Activated naive CD4-positive, alpha-beta T cell (primary cell): ENCODE data around the gene DNASE1L2.
"Not testable (repeated sequence)": the region's sequence is repeated elsewhere in the genome, so short reads cannot be mapped to it uniquely, and the experiment has no call there.

ENCODE experiments used
- DNase-seq, 4 experiments: peaks; one replicate each; lab custom pipeline; 2025; lab: John Stamatoyannopoulos, UW

DNASE1L2 gene

DNA sequence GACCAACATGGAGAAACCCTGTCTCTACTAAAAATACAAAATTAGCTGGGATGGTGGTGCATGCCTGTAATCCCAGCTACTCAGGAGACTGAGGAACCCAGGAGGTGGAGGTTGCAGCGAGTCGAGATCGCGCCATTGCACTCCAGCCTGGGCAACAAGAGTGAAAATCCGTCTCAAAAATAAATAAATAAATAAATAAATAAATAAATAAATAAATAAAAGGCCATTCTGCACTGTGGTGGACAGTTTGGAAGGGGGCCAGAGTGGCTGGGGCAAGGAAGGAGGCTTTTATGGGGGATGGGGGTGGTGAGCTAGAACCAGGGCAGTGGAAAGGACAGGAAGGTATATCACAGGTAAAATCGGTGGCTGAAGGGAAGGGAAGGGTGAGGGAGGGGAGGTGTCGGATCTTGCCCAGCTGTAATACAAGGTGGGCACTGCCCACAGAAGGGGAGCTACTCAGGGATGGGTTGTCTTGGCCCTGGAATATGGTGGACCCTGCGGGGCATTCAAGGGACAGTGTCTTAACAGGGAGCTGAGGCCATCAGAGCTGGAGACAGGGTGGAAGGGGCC lies 33.0 kb upstream of the DNASE1L2 start:
- not testable (repeated sequence) for DNase-seq

DNA sequence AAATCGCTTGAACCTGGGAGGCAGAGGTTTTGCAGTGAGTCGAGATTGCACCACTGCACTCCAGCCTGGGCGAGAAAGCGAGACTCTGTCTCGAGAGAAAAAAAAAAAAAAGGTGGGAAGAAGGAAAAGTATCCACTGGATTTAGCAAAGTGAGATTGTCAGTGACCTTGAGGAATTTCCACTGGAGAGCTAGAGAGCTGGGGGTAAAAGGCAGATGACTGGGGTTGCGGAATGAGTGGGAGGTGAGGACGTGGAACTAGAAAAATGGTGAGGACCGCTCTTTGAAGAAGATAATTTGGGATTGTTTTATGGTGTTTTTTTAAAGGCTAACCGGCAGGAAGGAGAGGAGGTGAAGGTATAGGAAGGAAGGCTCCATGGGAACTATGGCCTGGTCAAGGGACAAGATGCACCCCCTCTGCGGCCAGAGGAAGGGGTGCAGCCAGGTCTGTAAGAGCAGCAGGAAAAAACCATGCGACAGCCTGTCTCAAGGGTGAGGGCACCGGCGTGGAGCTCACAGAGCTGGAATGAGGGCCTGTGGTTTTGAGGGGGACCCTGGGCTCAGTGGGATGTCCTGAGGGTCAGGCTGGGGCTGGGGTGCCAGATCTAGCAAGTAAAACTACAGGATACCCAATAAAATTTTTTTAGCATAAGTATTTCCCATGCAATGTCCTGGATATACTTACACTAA lies 31.7 kb upstream of the DNASE1L2 start:
- no peak for DNase-seq

DNA sequence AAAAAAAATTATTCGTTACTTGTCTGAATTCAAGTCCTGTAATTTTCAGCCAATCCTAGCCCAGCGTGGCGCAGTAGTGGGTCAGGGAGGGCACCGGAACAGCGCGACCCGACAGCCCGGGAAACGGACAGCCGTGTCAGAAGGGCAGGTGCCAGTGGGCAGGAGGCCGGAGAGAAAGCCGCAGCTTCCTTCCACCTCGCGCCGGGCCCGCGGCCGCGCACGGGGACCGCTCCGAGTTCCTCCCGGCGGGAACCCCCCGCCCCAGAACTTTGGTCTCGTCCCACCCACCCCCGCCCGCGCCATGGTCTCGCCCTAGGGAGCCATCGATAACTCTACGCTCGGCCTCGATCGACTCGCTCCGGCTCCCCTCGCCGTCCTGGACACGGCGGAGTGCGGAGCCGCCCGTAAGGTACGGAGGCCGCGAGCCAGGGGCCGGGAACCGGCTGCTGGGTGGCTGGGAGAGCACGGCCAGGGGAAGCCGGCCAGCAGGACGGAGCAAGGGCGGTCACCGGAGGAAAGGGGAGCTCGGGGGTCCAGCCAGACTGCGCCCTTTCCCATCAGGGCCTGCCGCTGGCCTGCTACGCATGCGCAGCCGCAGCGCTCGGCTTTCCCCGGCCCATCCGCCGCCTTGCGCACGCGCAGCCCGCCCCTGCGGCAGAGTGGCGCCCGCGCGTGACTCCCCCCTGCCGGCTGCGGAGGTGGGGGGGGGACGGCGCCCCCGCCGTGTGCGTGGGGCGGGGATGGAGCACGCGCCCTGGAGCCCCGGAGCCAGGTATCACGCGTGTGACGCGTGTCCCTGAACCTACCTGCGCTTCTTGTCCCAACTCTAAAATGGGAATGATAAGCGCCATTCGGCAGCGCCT lies 30.9 kb upstream of the DNASE1L2 start, which contains the start of gene MLST8:
MLST8 (plus strand) TSS at position 351 of the 863 bp plus-strand sequence. CDS start 632 bp downstream, outside the sequence.
- DNase-seq = peak; percentile 83 to 94 (median 88)

DNA sequence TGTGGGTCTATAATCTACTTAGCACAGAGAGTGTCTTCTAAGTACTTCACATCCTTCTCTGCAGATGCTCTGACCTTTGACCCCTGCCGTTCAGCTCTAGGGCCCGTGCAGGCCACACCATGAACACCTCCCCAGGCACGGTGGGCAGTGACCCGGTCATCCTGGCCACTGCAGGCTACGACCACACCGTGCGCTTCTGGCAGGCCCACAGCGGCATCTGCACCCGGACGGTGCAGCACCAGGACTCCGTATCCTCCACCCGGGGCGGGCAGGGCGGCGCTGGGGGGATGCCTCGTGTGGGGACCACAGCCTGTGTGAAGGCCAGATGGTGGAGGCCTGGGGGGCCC lies 30.3 kb upstream of the DNASE1L2 start:
- no peak for DNase-seq

- no peak for DNase-seq
Observed at GRCh38 chr16:2206420-2206779, 29.8 kb upstream of the DNASE1L2 start.

- DNase-seq = no peak
Observed at GRCh38 chr16:2206780-2207433, 29.3 kb upstream of the DNASE1L2 start.

DNA sequence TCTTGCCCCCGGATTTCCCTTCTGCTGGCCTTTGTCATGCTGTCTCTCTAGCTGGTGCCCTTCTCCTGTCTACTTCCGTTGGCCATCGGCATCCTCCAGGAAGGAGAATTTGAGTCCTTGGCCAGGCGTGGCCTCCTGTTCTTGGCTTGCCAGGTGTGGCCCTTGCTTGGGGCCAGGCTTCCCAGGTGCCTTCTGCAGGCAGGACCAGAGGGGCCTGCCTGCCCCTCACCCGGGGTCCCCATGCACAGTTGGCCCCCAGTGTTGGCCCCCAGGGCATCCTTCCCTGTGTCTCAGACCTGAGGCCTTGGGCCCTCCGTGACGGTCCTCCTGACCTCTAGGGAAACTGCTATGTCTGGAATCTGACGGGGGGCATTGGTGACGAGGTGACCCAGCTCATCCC lies 28.4 kb upstream of the DNASE1L2 start:
- no peak for DNase-seq

- DNase-seq = no peak
Observed at GRCh38 chr16:2208308-2208707, 27.9 kb upstream of the DNASE1L2 start.

DNA sequence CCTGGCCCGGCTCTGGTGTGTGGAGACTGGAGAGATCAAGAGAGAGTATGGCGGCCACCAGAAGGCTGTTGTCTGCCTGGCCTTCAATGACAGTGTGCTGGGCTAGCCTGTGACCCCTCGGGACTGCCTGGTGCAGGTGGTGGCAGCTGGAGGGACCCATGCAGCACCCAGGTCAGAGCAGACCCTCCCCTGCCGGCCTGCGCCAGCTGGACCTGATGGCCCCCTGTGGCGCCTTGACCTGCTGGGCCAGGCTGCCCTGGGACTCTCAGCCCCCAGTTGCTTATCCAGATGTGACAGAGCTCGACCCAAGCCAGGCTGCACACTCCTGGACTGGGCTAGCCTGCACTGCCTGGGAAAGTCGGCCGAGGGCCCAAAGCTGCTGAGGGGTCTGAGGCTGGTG lies 27.5 kb upstream of the DNASE1L2 start:
- no peak for DNase-seq

DNA sequence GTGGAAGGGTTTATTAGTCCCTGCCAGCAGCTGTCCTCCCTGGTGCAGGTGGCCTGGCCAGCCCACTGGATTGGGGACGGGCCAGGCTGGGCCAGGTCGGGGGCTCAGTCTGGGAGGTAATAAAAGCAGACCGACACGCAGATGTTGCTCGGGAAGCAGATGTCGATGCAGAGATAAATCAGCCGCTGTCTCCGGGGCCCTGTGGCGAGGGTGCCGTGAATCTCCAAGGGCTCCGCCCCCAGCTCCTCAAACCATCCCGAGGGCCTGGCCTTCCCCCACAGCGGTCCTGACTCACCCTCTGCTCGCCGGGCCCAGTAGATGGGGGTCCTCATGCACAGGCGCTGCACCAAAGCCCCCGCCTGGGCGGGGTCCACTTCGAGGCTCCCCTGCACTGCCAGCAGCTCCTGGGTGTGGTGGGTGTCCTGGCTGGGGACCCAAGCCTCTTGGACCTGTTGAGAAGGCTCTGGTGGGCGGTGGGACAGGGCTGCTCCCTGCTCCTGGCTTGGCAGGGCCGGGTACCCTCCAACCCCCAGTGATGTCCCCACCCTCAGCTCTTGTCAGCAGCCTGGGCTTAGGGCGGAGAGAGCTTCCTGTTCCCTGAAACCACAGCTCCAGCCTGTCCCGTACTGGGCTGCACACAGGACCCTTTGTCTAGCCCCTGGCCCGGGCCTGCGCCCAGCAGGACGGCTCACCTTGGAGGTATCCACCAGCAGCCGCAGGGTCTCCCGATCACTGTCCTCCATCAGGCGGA lies 26.8 kb upstream of the DNASE1L2 start:
- no peak for DNase-seq

DNA sequence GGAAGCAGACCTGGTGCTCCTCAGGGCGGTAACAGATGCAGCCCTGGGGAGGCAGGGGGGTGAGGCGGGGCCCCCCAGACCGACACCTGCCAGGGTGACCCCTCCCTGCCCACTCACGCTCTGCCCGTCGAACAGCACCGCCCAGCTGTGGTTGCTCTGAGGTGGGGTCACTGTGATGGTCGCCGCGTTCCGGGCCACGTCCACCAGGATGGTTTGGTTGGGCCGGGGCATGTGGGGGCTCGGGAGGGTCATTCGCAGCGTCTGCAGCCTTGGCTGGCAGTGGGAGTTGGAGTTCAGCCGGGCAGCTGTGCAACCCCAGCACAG lies 26.3 kb upstream of the DNASE1L2 start:
- no peak for DNase-seq

DNA sequence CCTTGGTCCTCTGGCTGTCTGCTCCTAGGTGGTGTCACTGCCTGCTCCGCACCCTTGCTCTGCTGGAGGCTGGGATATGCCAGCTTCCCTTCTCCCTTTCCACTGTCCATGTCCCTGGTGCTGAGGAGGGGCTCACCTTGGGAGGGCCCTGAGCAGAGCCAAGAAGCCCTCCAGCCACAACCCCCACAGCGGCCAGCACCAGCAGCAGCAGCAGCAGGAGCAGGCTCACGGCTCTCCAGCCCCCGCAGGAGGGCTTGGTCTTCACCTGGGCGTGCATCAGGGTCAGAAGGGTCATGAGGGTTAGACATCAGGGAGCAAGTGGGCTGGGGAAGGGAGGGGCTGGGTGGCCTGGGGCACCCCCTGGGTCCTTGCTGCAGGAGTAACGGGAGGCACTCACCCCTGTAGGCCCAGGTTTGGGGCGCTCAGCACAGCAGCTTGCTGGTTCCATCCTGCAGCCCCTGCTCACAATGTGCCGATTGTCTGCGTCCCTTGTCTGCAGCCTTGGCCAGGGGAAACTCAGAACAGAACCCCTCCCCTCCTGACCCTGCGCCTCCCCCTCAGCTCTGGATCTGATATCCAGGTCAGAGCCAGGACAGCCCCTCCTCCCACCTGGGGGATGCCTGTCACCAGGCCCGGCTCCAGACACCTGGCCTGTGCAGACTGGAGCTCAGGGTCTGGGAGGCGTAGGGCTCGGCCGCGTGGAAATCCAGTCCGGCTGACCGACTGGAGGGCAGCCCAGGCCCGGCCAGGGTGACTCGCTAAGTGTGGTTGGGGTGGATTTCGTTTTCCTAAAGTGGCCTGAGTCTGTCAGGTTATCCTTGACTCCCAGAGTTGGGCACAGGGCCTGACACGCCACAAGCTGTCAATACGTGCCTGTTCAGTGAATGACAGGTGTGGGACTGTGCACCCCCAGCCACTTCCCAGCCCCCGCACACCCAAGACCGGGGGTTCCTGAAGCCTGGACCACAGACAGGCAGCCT lies 25.6 kb upstream of the DNASE1L2 start, which contains the start of gene BRICD5:
BRICD5 (minus strand) TSS at position 478 of the 980 bp plus-strand sequence; CDS start at position 448, 30 bp downstream.
- DNase-seq = no peak

DNA sequence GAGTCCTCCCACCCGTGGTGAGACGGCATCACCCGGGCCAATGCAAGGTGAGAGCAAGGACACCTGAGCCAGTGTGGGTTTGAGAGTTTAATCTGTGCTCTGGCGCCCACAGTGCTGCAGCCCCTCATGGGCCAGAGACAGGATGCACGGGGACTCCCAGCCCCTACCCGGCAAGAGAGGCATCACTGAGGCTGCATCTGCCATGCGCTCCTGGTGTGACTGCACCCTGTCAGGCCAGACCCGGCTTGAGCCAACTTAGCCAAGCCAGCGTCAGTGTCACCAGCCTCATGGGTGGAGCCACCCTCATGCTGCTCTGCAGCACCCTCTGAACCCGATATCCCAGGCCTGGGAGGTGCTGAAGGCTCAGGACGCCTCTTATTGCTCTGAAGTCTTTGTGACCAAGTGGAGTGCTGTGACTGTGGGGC lies 24.3 kb upstream of the DNASE1L2 start:
- no peak for DNase-seq

DNA sequence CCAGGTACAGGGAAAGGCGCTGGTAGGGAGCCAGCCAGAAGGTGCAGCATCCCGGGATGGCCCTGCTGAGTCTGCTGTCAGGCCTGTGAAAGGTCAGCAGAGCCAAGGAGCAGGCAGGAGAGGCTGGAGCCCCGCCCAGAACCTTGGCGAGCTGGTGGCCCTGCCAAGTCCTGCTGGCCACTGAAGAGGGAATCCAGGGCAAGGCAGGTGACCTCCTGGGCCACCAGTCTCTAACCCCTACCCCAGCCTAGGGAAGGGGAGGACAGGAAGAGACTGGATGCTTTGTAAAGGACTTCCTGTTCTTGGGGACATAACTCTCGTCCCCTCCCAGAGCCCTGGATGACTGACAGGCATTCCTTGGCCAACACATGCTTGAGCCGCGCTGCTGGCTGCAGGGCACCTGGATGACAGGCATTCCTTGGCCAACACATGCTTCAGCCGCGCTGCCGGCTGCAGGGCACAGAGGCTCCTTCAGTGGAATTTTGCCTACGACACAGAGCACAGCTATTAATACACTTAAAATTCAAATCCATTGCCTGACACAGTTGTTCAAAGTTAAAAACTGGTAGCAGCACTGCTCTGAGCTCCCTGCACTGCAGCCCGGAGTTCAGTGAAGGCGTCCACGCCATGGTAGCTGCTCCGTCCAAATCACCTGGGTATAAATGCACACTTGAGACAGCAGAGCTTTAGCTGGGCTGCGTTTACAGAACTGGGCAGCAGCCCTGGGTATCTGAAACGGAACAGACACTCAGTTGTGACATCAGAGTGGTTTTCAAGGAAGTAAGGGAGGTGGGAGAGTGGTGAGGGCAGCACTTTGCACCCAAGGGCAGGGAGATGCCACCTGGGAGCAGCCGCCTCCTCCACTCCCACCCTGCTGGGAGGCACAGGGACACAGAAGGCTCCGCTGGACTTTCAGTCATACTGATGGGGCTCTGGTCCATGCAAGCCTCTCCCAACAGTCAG lies 23.6 kb upstream of the DNASE1L2 start:
- DNase-seq = no peak

DNA sequence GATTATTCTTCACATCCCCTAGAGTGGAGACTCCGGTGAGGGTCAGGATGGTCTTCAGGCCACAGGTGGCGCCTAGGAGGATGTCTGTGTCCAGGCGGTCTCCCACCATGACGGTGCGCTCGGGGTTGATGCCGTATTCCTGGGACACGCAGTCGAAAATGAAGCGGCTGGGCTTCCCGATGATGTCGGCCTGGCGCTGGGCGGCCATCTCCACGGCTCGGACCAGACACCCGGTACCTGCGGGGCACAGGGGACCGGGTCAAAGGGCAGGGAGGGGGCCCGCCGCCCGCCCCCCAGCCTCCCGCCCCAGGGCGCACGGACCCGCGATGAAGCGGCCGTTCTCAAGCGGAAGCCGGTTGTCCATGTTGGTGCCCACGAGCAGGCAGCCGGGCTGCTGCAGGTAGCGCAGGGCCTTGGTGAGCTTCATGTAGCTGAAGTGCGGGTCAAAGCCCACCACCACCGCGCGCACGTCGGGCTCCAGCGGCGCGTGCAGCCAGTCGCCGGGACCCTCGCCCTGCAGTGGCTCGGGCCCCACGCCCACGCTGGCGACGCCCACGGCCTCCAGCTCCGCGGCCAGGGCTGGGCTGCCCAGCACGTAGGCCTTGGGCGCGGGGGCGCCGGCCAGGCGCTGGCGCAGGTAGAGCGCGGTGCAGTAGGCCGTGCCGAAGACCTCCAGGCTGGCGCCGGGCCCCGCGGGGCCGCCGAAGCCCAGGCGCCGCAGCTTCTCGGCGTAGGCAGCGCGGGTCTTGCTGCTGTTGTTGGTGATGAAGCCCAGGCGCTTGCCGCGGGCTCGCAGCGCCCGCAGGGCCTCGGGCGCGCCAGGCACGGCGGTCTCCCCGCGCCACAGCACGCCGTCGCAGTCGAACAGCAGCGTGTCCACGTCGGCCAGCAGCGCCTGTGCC lies 22.2 kb upstream of the DNASE1L2 start:
- no peak for DNase-seq

GRCh38 chr16:2214719-2214968 lies 21.6 kb upstream of the DNASE1L2 start, which contains the start of gene PGP:
Gene PGP (minus strand): TSS chr16:2214840. CDS start chr16:2214777, 63 bp downstream.
- DNase-seq = no peak

DNA sequence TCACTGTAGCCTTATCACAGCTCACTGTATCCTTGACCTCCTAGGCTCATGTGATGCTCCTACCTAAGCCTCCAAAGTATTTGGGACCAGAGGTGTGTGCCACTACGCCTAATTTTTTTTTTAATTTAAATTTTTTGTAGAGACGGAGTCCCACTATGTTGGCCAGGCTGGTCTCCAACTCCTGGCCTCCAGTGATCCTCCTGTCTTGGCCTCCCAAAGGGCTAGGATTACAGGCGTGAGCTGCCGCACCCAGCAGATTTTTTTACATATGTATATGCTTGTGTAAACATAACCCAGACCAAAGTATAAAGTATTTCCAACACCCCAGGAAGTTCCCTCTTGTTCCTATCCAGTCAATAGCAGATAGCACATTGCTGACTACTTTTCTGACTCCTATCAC lies 19.9 kb upstream of the DNASE1L2 start:
- DNase-seq = no peak

GRCh38 chr16:2223221-2223941 lies 12.9 kb upstream of the DNASE1L2 start, which contains the start of gene E4F1:
Gene E4F1 (plus strand): TSS chr16:2223591. CDS start chr16:2223614, 23 bp downstream.
- peak; percentile 96 to 98 (median 98) for DNase-seq
